ENCODE data around the gene GOLGA2.
"Not testable (repeated sequence)": the region's sequence is repeated elsewhere in the genome, so short reads cannot be mapped to it uniquely, and the experiment has no call there.

Gene GOLGA2

GRCh38 chr9:128293091-128293490 is 17.3 kb upstream of the GOLGA2 start:
- no peak for DNase-seq

GRCh38 chr9:128292009-128292408 is 16.2 kb upstream of the GOLGA2 start:
- no peak for DNase-seq

GRCh38 chr9:128288273-128289004 is 12.6 kb upstream of the GOLGA2 start:
- no peak for DNase-seq

- DNase-seq = no peak
Observed at GRCh38 chr9:128286440-128286839, 10.6 kb upstream of the GOLGA2 start.

GRCh38 chr9:128285033-128285784 is 9.4 kb upstream of the GOLGA2 start:
- DNase-seq = no peak

- no peak for DNase-seq
Observed at GRCh38 chr9:128282500-128282899, 6.7 kb upstream of the GOLGA2 start.

- no peak for DNase-seq
Observed at GRCh38 chr9:128280084-128280622, 4.3 kb upstream of the GOLGA2 start.

- DNase-seq = not testable (repeated sequence)
Observed at GRCh38 chr9:128279088-128280073, 3.6 kb upstream of the GOLGA2 start.

- no peak for DNase-seq
Observed at GRCh38 chr9:128276574-128277270, 915 bp upstream of the GOLGA2 start.

- peak; percentile 99 to 100 for DNase-seq
Observed at GRCh38 chr9:128276008-128276573, 284 bp upstream of the GOLGA2 start, which contains the start of gene SWI5. TSS of gene SWI5 (plus strand) at chr9:128276276.

- no peak for DNase-seq
Observed at GRCh38 chr9:128274245-128274644, 1.6 kb downstream of the GOLGA2 start.

- DNase-seq = no peak
Observed at GRCh38 chr9:128271512-128271911, 4.3 kb downstream of the GOLGA2 start.

- DNase-seq = no peak
Observed at GRCh38 chr9:128271112-128271511, 4.7 kb downstream of the GOLGA2 start.

- DNase-seq = no peak
Observed at GRCh38 chr9:128266868-128267590, 8.8 kb downstream of the GOLGA2 start.

- DNase-seq = no peak
Observed at GRCh38 chr9:128265348-128265847, 10.4 kb downstream of the GOLGA2 start.

- no peak for DNase-seq
Observed at GRCh38 chr9:128262687-128263086, 13.1 kb downstream of the GOLGA2 start.

GRCh38 chr9:128260340-128260739 is 15.5 kb downstream of the GOLGA2 start:
- no peak for DNase-seq

- no peak for DNase-seq
Observed at GRCh38 chr9:128259156-128259555, 16.7 kb downstream of the GOLGA2 start.

GRCh38 chr9:128258326-128258725 is 17.5 kb downstream of the GOLGA2 start:
- DNase-seq = no peak

- no peak for DNase-seq
Observed at GRCh38 chr9:128257907-128258306, 17.9 kb downstream of the GOLGA2 start.

Measured in CD4-positive, alpha-beta T cell treated with Interleukin-4 for 1 hour (primary cell).